ENCODE results near the gene OSBPL2. TPM values are rescaled to one million over a fixed set of nuclear protein-coding genes. Genes with fewer than 3 reads are reported as not detected.

The OSBPL2 gene
- total and polyA plus RNA-seq, 7 experiments from 2014 or later = 14.6 to 80.8 (median 58.3) TPM

GRCh38 chr20:62211769-62212288 lies 26.5 kb upstream of the OSBPL2 start:
- H3K27me3 ChIP-seq (ENCODE audit: control insufficient read depth in 2 of 2, insufficient read depth in 2 of 2, low read length in 2 of 2) = no peaks in the 10 kb centered on the region
- H3K36me3 ChIP-seq (ENCODE audit: control insufficient read depth in 2 of 3, insufficient read depth in 3 of 3, low read length in 3 of 3) = no peaks in the 10 kb centered on the region
- ChIA-PET CTCF (no interaction called here), POLR2A (no interaction called here)
- Mint-ChIP-seq H3K9me3 (no peaks in the 10 kb centered on the region), H3K4me3 (no peak overlapping the region), H3K36me3 (no peaks in the 10 kb centered on the region), H3K4me1 (no peaks in the 10 kb centered on the region), H3K27ac (no peak overlapping the region), H3K27me3 (peaks cover 0 to 24% (median 11%) of the 10 kb centered on the region in 5 donors)
- intact Hi-C loops (cut with micrococcal nuclease) = no loop called here
- H3K27ac ChIP-seq (ENCODE audit: low read depth, low read length) = no peak overlapping the region
- H3K9me3 ChIP-seq (ENCODE audit: control insufficient read depth in 2 of 3, low read length in 3 of 3) = no peaks in the 10 kb centered on the region
- H3K4me1 ChIP-seq (ENCODE audit: control insufficient read depth in 2 of 2, insufficient read depth in 2 of 2, low read length in 2 of 2) = no peaks in the 10 kb centered on the region
- no peak overlapping the region for H3K4me3 ChIP-seq (ENCODE audit: low read length)
- ATAC-seq = no peak
- DNase-seq = no peak

GRCh38 chr20:62212299-62212698 lies 26.0 kb upstream of the OSBPL2 start:
- no peaks in the 10 kb centered on the region for H3K36me3 Mint-ChIP-seq
- H3K27me3 Mint-ChIP-seq = peaks cover 0 to 28% (median 11%) of the 10 kb centered on the region in 5 donors
- ATAC-seq (no peak), DNase-seq (no peak)
- H3K4me3 Mint-ChIP-seq = no peak overlapping the region
- ChIA-PET CTCF (no interaction called here), POLR2A (no interaction called here)
- no peaks in the 10 kb centered on the region for H3K4me1 Mint-ChIP-seq
- no peak overlapping the region for H3K27ac Mint-ChIP-seq
- Histone ChIP-seq H3K36me3 (ENCODE audit: control insufficient read depth in 2 of 3, insufficient read depth in 3 of 3, low read length in 3 of 3) (no peaks in the 10 kb centered on the region), H3K4me3 (ENCODE audit: low read length) (no peak overlapping the region), H3K9me3 (ENCODE audit: control insufficient read depth in 2 of 3, low read length in 3 of 3) (no peaks in the 10 kb centered on the region), H3K4me1 (ENCODE audit: control insufficient read depth in 2 of 2, insufficient read depth in 2 of 2, low read length in 2 of 2) (no peaks in the 10 kb centered on the region), H3K27me3 (ENCODE audit: control insufficient read depth in 2 of 2, insufficient read depth in 2 of 2, low read length in 2 of 2) (no peaks in the 10 kb centered on the region), H3K27ac (ENCODE audit: low read depth, low read length) (no peak overlapping the region)
- intact Hi-C loops (cut with micrococcal nuclease) = no loop called here
- H3K9me3 Mint-ChIP-seq = no peaks in the 10 kb centered on the region

DNA sequence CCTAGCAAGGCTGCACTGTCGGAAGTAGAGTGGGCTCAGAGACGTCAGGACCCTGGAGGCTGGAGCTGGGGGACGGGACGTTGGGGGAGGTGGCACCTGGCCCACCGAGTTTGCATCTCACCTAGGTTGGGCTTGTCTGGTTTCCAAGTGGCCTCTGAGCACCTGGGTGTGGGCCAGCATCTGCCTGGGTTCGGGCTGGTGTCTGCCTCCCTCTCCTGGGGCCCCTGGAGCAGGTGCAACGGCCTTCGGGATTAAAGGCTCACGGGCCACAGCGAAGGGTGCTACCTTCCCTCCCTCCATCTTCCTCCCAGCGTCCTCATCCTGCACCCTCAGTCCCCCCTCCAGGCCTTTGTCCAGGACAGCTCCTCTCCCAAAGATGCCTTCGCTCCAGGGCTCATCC lies 24.3 kb upstream of the OSBPL2 start:
- Mint-ChIP-seq H3K36me3 (no peaks in the 10 kb centered on the region), H3K4me1 (no peaks in the 10 kb centered on the region), H3K4me3 (no peak overlapping the region), H3K27me3 (peaks cover 0 to 36% (median 11%) of the 10 kb centered on the region in 5 donors), H3K9me3 (no peaks in the 10 kb centered on the region), H3K27ac (no peak overlapping the region)
- CTCF ChIA-PET = interaction anchor here (0.6 kb wide), 1 partner anchor 19 kb away, joined by 3 read pairs; no protein-coding TSS in a partner anchor
- H3K36me3 ChIP-seq (ENCODE audit: control insufficient read depth in 2 of 3, insufficient read depth in 3 of 3, low read length in 3 of 3) = no peaks in the 10 kb centered on the region
- POLR2A ChIA-PET = no interaction called here
- H3K27me3 ChIP-seq (ENCODE audit: control insufficient read depth in 2 of 2, insufficient read depth in 2 of 2, low read length in 2 of 2) = peaks cover 0 to 7% of the 10 kb centered on the region in 2 donors
- H3K27ac ChIP-seq (ENCODE audit: low read depth, low read length) = no peak overlapping the region
- no peak for ATAC-seq
- no peaks in the 10 kb centered on the region for H3K9me3 ChIP-seq (ENCODE audit: control insufficient read depth in 2 of 3, low read length in 3 of 3)
- intact Hi-C loops (cut with micrococcal nuclease) = no loop called here
- H3K4me3 ChIP-seq (ENCODE audit: low read length) = no peak overlapping the region
- no peaks in the 10 kb centered on the region for H3K4me1 ChIP-seq (ENCODE audit: control insufficient read depth in 2 of 2, insufficient read depth in 2 of 2, low read length in 2 of 2)
- DNase-seq = no peak

DNA sequence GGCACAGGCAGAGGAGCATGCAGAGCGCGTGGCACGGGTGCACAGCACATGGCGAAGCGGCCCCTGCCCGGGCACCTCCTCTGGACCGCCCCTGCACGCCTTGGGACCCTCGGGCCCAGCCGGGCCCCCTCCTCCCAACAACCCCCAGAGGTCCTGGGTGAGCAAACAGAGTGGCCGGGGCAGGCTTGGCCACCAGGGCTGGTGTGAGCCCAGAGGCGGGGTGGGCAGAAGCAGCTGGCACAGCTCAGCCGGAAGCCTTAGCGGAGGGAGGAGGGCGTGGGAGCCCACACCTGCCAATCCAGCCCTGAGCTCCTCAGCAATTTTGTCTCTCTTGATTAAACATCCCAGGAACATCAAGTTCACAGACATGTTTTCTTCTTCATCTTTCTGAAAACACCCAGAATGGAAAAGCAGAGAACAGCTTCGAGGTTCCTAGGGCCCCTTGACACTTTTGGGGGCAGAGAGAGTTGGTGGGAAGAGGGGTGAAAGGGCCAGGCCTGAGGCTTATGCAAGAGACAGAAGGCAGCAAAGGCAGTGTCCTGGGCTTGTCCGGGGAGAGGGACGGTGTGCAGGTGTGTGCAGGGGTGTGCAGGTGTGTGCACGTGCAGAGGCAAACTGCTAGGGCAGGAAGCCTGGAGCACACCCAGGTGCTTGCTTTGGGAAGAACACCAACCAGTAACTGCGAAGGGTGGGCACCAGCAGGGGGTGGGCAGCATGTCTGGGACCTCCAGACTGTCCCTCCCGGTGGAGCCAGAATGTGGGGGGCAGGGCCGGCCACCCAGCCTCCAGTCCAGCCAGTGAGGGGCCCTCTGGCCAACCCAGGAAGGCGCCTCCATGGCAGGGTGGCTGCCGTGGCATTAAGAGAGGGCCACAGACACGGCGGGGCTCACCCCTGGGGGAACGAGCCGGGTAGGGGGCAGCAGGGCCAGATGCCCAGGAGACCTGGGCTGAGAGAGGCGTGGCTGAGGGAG lies 23.0 kb upstream of the OSBPL2 start:
- intact Hi-C loops (cut with micrococcal nuclease) = no loop called here
- no peak for DNase-seq
- Mint-ChIP-seq H3K4me3 (no peak overlapping the region), H3K27ac (no peak overlapping the region), H3K36me3 (no peaks in the 10 kb centered on the region), H3K9me3 (no peaks in the 10 kb centered on the region), H3K4me1 (no peaks in the 10 kb centered on the region), H3K27me3 (peaks cover 0 to 39% (median 14%) of the 10 kb centered on the region in 5 donors)
- H3K36me3 ChIP-seq (ENCODE audit: control insufficient read depth in 2 of 3, insufficient read depth in 3 of 3, low read length in 3 of 3) = no peaks in the 10 kb centered on the region
- H3K4me3 ChIP-seq (ENCODE audit: low read length) = no peak overlapping the region
- H3K4me1 ChIP-seq (ENCODE audit: control insufficient read depth in 2 of 2, insufficient read depth in 2 of 2, low read length in 2 of 2) = no peaks in the 10 kb centered on the region
- CTCF ChIA-PET = no interaction called here
- ATAC-seq = no peak
- peaks cover 0 to 7% of the 10 kb centered on the region in 2 donors for H3K27me3 ChIP-seq (ENCODE audit: control insufficient read depth in 2 of 2, insufficient read depth in 2 of 2, low read length in 2 of 2)
- POLR2A ChIA-PET = no interaction called here
- H3K9me3 ChIP-seq (ENCODE audit: control insufficient read depth in 2 of 3, low read length in 3 of 3) = no peaks in the 10 kb centered on the region
- H3K27ac ChIP-seq (ENCODE audit: low read depth, low read length) = no peak overlapping the region

- H3K27me3 ChIP-seq (ENCODE audit: control insufficient read depth in 2 of 2, insufficient read depth in 2 of 2, low read length in 2 of 2) = peaks cover 0 to 15% of the 10 kb centered on the region in 2 donors
- intact Hi-C loops (cut with micrococcal nuclease) = no loop called here
- ChIA-PET CTCF (no interaction called here), POLR2A (no interaction called here)
- no peaks in the 10 kb centered on the region for H3K4me1 ChIP-seq (ENCODE audit: control insufficient read depth in 2 of 2, insufficient read depth in 2 of 2, low read length in 2 of 2)
- H3K36me3 Mint-ChIP-seq = no peaks in the 10 kb centered on the region
- H3K27me3 Mint-ChIP-seq = peaks cover 5 to 45% (median 20%) of the 10 kb centered on the region in 5 donors
- H3K27ac Mint-ChIP-seq = no peak overlapping the region
- ATAC-seq (no peak), DNase-seq (no peak)
- no peaks in the 10 kb centered on the region for H3K9me3 Mint-ChIP-seq
- no peak overlapping the region for H3K27ac ChIP-seq (ENCODE audit: low read depth, low read length)
- peaks cover 0 to 5% (median 2%) of the 10 kb centered on the region in 7 donors for H3K4me1 Mint-ChIP-seq
- no peak overlapping the region for H3K4me3 ChIP-seq (ENCODE audit: low read length)
- H3K4me3 Mint-ChIP-seq = no peak overlapping the region
- no peaks in the 10 kb centered on the region for H3K9me3 ChIP-seq (ENCODE audit: control insufficient read depth in 2 of 3, low read length in 3 of 3)
- H3K36me3 ChIP-seq (ENCODE audit: control insufficient read depth in 2 of 3, insufficient read depth in 3 of 3, low read length in 3 of 3) = no peaks in the 10 kb centered on the region
Measured at GRCh38 chr20:62215991-62216635, 22.2 kb upstream of the OSBPL2 start.

DNA sequence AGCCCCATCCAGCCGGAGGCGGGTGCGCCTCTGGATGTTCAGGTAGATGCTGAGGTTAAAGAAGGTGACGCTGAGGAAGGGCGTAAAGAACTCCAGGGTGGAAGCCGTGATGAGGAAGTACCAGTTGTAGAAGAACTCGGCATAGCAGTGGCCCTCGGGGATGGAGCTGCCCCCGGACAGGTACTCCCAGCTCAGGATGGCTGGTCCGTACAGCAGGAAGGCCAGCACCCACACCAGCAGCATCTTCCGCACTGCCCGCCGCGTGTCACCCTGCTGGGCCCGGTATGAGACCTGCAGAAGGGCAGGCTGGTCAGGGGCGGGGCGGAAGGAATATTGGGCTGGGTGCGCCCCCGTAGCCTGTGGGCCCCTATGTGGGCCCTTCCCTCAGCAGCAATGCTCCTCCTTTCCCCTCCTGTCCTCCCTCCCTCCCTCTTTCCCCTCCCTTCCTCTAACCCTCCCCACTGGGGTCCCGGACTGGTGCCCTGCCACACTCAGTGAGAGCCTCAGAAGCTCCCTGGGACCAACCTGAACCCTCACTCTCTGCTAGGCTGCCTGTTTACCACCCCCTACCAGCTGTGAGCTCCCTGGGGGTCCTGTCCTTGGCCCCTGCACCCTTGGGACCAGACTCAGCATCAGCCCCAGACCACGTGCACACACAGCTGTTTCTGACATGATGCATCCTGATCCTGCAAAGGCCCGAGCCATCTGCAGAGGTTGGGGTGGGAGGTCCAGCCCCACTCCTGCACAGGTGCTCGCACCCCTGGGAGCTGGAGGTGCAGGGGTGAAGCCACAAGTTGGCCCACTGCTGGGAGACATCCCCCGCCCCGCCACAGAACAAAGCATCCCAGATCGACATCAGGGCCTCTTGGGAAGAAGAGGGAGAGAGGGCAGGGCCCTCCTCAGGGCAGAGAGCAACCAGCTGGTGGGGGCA lies 21.4 kb upstream of the OSBPL2 start:
- H3K27ac ChIP-seq (ENCODE audit: low read depth, low read length) = no peak overlapping the region
- no peaks in the 10 kb centered on the region for H3K36me3 ChIP-seq (ENCODE audit: control insufficient read depth in 2 of 3, insufficient read depth in 3 of 3, low read length in 3 of 3)
- H3K4me3 ChIP-seq (ENCODE audit: low read length) = no peak overlapping the region
- H3K27ac Mint-ChIP-seq = no peak overlapping the region
- peaks cover 6 to 53% (median 27%) of the 10 kb centered on the region in 5 donors for H3K27me3 Mint-ChIP-seq
- ChIA-PET CTCF (no interaction called here), POLR2A (no interaction called here)
- no peaks in the 10 kb centered on the region for H3K4me1 ChIP-seq (ENCODE audit: control insufficient read depth in 2 of 2, insufficient read depth in 2 of 2, low read length in 2 of 2)
- intact Hi-C loops (cut with micrococcal nuclease) = no loop called here
- peaks cover 0 to 20% of the 10 kb centered on the region in 2 donors for H3K27me3 ChIP-seq (ENCODE audit: control insufficient read depth in 2 of 2, insufficient read depth in 2 of 2, low read length in 2 of 2)
- ATAC-seq (no peak), DNase-seq (no peak)
- peaks cover 0 to 5% (median 3%) of the 10 kb centered on the region in 7 donors for H3K4me1 Mint-ChIP-seq
- H3K36me3 Mint-ChIP-seq = no peaks in the 10 kb centered on the region
- no peaks in the 10 kb centered on the region for H3K9me3 ChIP-seq (ENCODE audit: control insufficient read depth in 2 of 3, low read length in 3 of 3)
- H3K9me3 Mint-ChIP-seq = no peaks in the 10 kb centered on the region
- H3K4me3 Mint-ChIP-seq = no peak overlapping the region
